ENCODE results near the gene SHB. TPM values are rescaled to one million over a fixed set of nuclear protein-coding genes. Genes with fewer than 3 reads are reported as not detected.
A peak's percentile ranks its signal among the peaks of the same experiment; 100 is the strongest.

The SHB gene
- total RNA-seq, 6 experiments from 2014 or later: 12.0 to 43.1 (median 21.9) TPM

DNA sequence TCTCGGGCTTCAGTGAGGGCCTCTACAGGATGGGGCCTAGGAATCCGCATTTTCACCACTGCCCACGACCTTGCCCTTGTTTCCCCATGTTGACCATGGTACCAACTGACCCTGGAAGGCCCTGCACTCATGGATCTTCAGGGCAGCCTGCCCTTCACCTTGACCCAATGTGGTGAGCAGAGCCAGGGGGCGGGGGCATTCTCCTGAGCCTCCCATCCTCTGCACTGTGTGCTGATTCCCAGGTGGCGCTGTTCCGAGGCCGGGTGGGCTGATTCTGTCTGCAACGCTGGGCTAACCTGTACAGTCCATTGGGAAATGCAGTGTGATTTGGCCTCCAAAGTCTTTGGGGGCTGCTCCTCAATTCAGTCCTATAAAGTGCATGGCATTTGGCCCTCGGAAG lies 68.7 kb downstream of the SHB start:
- 80% methylated on average over 1 of the region's 9 CpGs for WGBS (ENCODE audit: insufficient coverage, low coverage, low lambda C conversion rate, missing lambda C conversion rate)
- ATAC-seq (no peak), DNase-seq (no peak)
- H3K36me3 ChIP-seq: no peaks in the 10 kb centered on the region
- intact Hi-C loops (cut with DNase I): no loop called here
- H3K4me3 ChIP-seq: no peak overlapping the region
- H3K9me3 ChIP-seq: no peaks in the 10 kb centered on the region
- H3K4me1 ChIP-seq: peaks cover 0 to 2% (median 0%) of the 10 kb centered on the region in 4 donors
- no peaks in the 10 kb centered on the region for H3K27me3 ChIP-seq
- TF ChIP-seq POLR2A (IDR thresholded peaks at IDR 0.05): no peak
- TF ChIP-seq, protein P1, sequence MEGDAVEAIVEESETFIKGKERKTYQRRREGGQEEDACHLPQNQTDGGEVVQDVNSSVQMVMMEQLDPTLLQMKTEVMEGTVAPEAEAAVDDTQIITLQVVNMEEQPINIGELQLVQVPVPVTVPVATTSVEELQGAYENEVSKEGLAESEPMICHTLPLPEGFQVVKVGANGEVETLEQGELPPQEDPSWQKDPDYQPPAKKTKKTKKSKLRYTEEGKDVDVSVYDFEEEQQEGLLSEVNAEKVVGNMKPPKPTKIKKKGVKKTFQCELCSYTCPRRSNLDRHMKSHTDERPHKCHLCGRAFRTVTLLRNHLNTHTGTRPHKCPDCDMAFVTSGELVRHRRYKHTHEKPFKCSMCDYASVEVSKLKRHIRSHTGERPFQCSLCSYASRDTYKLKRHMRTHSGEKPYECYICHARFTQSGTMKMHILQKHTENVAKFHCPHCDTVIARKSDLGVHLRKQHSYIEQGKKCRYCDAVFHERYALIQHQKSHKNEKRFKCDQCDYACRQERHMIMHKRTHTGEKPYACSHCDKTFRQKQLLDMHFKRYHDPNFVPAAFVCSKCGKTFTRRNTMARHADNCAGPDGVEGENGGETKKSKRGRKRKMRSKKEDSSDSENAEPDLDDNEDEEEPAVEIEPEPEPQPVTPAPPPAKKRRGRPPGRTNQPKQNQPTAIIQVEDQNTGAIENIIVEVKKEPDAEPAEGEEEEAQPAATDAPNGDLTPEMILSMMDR (IDR thresholded peaks at IDR 0.05): no peak
- no peak overlapping the region for H3K27ac ChIP-seq

GRCh38 chr9:37999588-38000189 lies 69.3 kb downstream of the SHB start:
- Histone ChIP-seq H3K36me3 (no peaks in the 10 kb centered on the region), H3K4me1 (peaks cover 0 to 3% (median 0%) of the 10 kb centered on the region in 4 donors), H3K4me3 (no peak overlapping the region), H3K27ac (no peak overlapping the region), H3K27me3 (no peaks in the 10 kb centered on the region), H3K9me3 (no peaks in the 10 kb centered on the region)
- TF ChIP-seq POLR2A (IDR thresholded peaks at IDR 0.05): no peak
- TF ChIP-seq, protein P1 (IDR thresholded peaks at IDR 0.05): no peak
- intact Hi-C loops (cut with DNase I): no loop called here
- WGBS (ENCODE audit: insufficient coverage, low coverage, low lambda C conversion rate, missing lambda C conversion rate): 90% methylated on average over 3 of the region's 11 CpGs
- DNase-seq (no peak), ATAC-seq (no peak)

GRCh38 chr9:37998881-37999587 lies 70.0 kb downstream of the SHB start:
- Histone ChIP-seq H3K9me3 (no peaks in the 10 kb centered on the region), H3K4me1 (peaks cover 0 to 8% (median 3%) of the 10 kb centered on the region in 4 donors), H3K27me3 (no peaks in the 10 kb centered on the region), H3K27ac (no peak overlapping the region), H3K4me3 (no peak overlapping the region), H3K36me3 (no peaks in the 10 kb centered on the region)
- 75% methylated on average over 4 of the region's 5 CpGs for WGBS (ENCODE audit: insufficient coverage, low coverage, low lambda C conversion rate, missing lambda C conversion rate)
- ATAC-seq (peak; percentile 16 to 37 (median 26)), DNase-seq (no peak)
- no peak for TF ChIP-seq POLR2A (IDR thresholded peaks at IDR 0.05)
- TF ChIP-seq, protein P1 (IDR thresholded peaks at IDR 0.05): no peak
- intact Hi-C loops (cut with DNase I): no loop called here

- ATAC-seq (no peak), DNase-seq (no peak)
- Histone ChIP-seq H3K27ac (no peak overlapping the region), H3K27me3 (no peaks in the 10 kb centered on the region), H3K4me1 (peaks cover 0 to 13% (median 6%) of the 10 kb centered on the region in 4 donors), H3K9me3 (no peaks in the 10 kb centered on the region), H3K4me3 (no peak overlapping the region), H3K36me3 (no peaks in the 10 kb centered on the region)
- TF ChIP-seq, protein P1 (IDR thresholded peaks at IDR 0.05): no peak
- no peak for TF ChIP-seq POLR2A (IDR thresholded peaks at IDR 0.05)
- intact Hi-C loops (cut with DNase I): no loop called here
- 64% methylated on average over 8 of the region's 15 CpGs for WGBS (ENCODE audit: insufficient coverage, low coverage, low lambda C conversion rate, missing lambda C conversion rate)
Measured at GRCh38 chr9:37997636-37998374, 71.2 kb downstream of the SHB start.
